ENCODE measurements around the gene CDKL5. TPM values are rescaled to one million over a fixed set of nuclear protein-coding genes. Genes with fewer than 3 reads are reported as not detected.

CDKL5 gene
- total and polyA plus RNA-seq, 2 donors (not counting 1 experiment from before 2014, with no cell fraction given) = 0.72 to 4.6 TPM

- no peak overlapping the region for H3K4me3 ChIP-seq (ENCODE audit: control extremely low read depth in 1 of 5, extremely low read depth in 1 of 5, insufficient read depth in 1 of 5, low read depth in 2 of 5, low read length in 4 of 5)
- H3K9me3 ChIP-seq (ENCODE audit: control extremely low read depth in 1 of 3, control insufficient read depth in 2 of 3, insufficient read depth in 1 of 3, low read length in 2 of 3) = no peaks in the 10 kb centered on the region
- no peak overlapping the region for H3K9ac ChIP-seq (ENCODE audit: low read length)
- ChIA-PET POLR2A (no interaction called here), CTCF (no interaction called here)
- TF ChIP-seq EZH2 (IDR thresholded peaks at IDR 0.05; ENCODE audit: borderline replicate concordance, insufficient read depth, low read depth, low read length, poor library complexity, severe bottlenecking) (no peak), CTCF (IDR thresholded peaks at IDR 0.05) (no peak)
- H4K20me1 ChIP-seq (ENCODE audit: control insufficient read depth, insufficient read depth, low read length, poor library complexity, severe bottlenecking) = no peaks in the 10 kb centered on the region
- DNase-seq (no peak), ATAC-seq (ENCODE audit: low read depth) (no peak)
- no peaks in the 10 kb centered on the region for H3K36me3 ChIP-seq (replicated peaks in 1 of 2; ENCODE audit: control extremely low read depth in 1 of 2, control insufficient read depth in 1 of 2, extremely low read depth in 1 of 2, insufficient read depth in 2 of 2, low read length in 1 of 2)
- H3K27me3 Mint-ChIP-seq = no peaks in the 10 kb centered on the region
- no peak overlapping the region for H3K27ac ChIP-seq (ENCODE audit: low read length in 2 of 2)
- H3K27ac Mint-ChIP-seq = no peak overlapping the region
- no peak overlapping the region for H2AFZ ChIP-seq (ENCODE audit: insufficient read depth, low read depth, low read length, poor library complexity, severe bottlenecking)
- no peaks in the 10 kb centered on the region for H3K9me3 Mint-ChIP-seq (ENCODE audit: insufficient read depth)
- no peak overlapping the region for H3K4me3 Mint-ChIP-seq
- no peaks in the 10 kb centered on the region for H3K4me1 ChIP-seq (ENCODE audit: control insufficient read depth in 2 of 2, insufficient read depth in 2 of 2, low read length in 2 of 2)
- no peaks in the 10 kb centered on the region for H3K79me2 ChIP-seq (ENCODE audit: control insufficient read depth, insufficient read depth, low read length)
- H3K4me1 Mint-ChIP-seq = no peaks in the 10 kb centered on the region
- intact Hi-C loops (cut with micrococcal nuclease) = no loop called here
- H3K27me3 ChIP-seq (replicated peaks in 1 of 4; ENCODE audit: control extremely low read depth in 1 of 4, control insufficient read depth in 3 of 4, insufficient read depth in 4 of 4, low read length in 3 of 4) = no peaks in the 10 kb centered on the region
- H3K4me2 ChIP-seq (replicated peaks; ENCODE audit: low read depth, low read length, poor library complexity, severe bottlenecking) = no peak overlapping the region
Observed at GRCh38 chrX:18415386-18415785, 10.0 kb upstream of the CDKL5 start.

GRCh38 chrX:18422325-18422724, 3.1 kb upstream of the CDKL5 start:
- POLR2A ChIA-PET = no interaction called here

More at GRCh38 chrX:18422325-18422724, 3.1 kb upstream of the CDKL5 start:
- WGBS (ENCODE audit: insufficient coverage) = no CpG with 5 or more reads among the region's 5 CpGs
- Histone ChIP-seq H2AFZ (ENCODE audit: insufficient read depth, low read depth, low read length, poor library complexity, severe bottlenecking) (no peak overlapping the region), H3K36me3 (replicated peaks in 1 of 2; ENCODE audit: control extremely low read depth in 1 of 2, control insufficient read depth in 1 of 2, extremely low read depth in 1 of 2, insufficient read depth in 2 of 2, low read length in 1 of 2) (no peaks in the 10 kb centered on the region), H4K20me1 (ENCODE audit: control insufficient read depth, insufficient read depth, low read length, poor library complexity, severe bottlenecking) (no peaks in the 10 kb centered on the region), H3K4me1 (ENCODE audit: control insufficient read depth in 2 of 2, insufficient read depth in 2 of 2, low read length in 2 of 2) (peaks cover 8 to 12% of the 10 kb centered on the region in 2 donors), H3K4me2 (replicated peaks; ENCODE audit: low read depth, low read length, poor library complexity, severe bottlenecking) (no peak overlapping the region), H3K9ac (ENCODE audit: low read length) (no peak overlapping the region), H3K79me2 (ENCODE audit: control insufficient read depth, insufficient read depth, low read length) (no peaks in the 10 kb centered on the region), H3K27me3 (replicated peaks in 1 of 4; ENCODE audit: control extremely low read depth in 1 of 4, control insufficient read depth in 3 of 4, insufficient read depth in 4 of 4, low read length in 3 of 4) (no peaks in the 10 kb centered on the region), H3K9me3 (ENCODE audit: control extremely low read depth in 1 of 3, control insufficient read depth in 2 of 3, insufficient read depth in 1 of 3, low read length in 2 of 3) (no peaks in the 10 kb centered on the region), H3K27ac (ENCODE audit: low read length in 2 of 2) (no peak overlapping the region), H3K4me3 (ENCODE audit: control extremely low read depth in 1 of 5, extremely low read depth in 1 of 5, insufficient read depth in 1 of 5, low read depth in 2 of 5, low read length in 4 of 5) (no peak overlapping the region)
- TF ChIP-seq CTCF (IDR thresholded peaks at IDR 0.05) (no peak), EZH2 (IDR thresholded peaks at IDR 0.05; ENCODE audit: borderline replicate concordance, insufficient read depth, low read depth, low read length, poor library complexity, severe bottlenecking) (no peak)
- CTCF ChIA-PET = no interaction called here
- DNase-seq (no peak), ATAC-seq (ENCODE audit: low read depth) (no peak)
- Mint-ChIP-seq H3K27me3 (no peaks in the 10 kb centered on the region), H3K9me3 (ENCODE audit: insufficient read depth) (no peaks in the 10 kb centered on the region), H3K4me1 (peaks cover 12% of the 10 kb centered on the region), H3K27ac (no peak overlapping the region), H3K4me3 (no peak overlapping the region)
- intact Hi-C loops (cut with micrococcal nuclease) = loop anchor here (10.0 kb wide), 1 partner anchor 1842 kb away; the partner anchor contains the start of gene RPS6KA3

All from B cell (primary cell).